ENCODE results near the gene LRRN3.

DNA sequence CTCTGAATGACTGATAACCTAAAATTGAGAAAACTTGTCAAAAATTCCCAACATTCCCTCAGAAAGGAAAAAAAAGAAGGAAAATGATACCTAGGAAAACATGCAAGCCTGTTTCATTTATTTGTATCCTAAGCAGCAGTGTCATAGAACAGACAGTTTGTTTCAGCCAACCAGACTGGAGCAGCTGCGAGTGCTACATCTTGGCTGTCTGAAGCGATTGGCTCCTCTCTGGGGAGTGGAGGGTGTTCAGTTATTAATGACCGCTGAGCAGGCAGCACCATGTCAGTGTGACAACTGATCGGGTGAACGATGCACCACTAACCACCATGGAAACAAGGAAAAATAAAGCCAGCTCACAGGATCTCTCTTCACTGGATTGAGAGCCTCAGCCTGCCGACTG lies at the start of gene LRRN3:
- TF ChIP-seq, protein P1, sequence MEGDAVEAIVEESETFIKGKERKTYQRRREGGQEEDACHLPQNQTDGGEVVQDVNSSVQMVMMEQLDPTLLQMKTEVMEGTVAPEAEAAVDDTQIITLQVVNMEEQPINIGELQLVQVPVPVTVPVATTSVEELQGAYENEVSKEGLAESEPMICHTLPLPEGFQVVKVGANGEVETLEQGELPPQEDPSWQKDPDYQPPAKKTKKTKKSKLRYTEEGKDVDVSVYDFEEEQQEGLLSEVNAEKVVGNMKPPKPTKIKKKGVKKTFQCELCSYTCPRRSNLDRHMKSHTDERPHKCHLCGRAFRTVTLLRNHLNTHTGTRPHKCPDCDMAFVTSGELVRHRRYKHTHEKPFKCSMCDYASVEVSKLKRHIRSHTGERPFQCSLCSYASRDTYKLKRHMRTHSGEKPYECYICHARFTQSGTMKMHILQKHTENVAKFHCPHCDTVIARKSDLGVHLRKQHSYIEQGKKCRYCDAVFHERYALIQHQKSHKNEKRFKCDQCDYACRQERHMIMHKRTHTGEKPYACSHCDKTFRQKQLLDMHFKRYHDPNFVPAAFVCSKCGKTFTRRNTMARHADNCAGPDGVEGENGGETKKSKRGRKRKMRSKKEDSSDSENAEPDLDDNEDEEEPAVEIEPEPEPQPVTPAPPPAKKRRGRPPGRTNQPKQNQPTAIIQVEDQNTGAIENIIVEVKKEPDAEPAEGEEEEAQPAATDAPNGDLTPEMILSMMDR (conservative IDR thresholded peaks at IDR 0.05; ENCODE audit: low read depth, low read length), result no peak
- TF ChIP-seq CEBPB (IDR thresholded peaks at IDR 0.05; ENCODE audit: low read depth, low read length), result no peak
